Stomach (tissue), 9 donors: ENCODE measurements around the gene GTF2IRD1. TPM values are rescaled to one million over a fixed set of nuclear protein-coding genes. Genes with fewer than 3 reads are reported as not detected.
"Not testable (repeated sequence)": the region's sequence is repeated elsewhere in the genome, so short reads cannot be mapped to it uniquely, and the experiment has no call there.

Experiments
- DNase-seq, 2 donors: peaks; one replicate each; pipeline versions ENCODE4 v3.0.0 to v3.0.0-alpha.2; 2013 to 2019
- H3K27ac ChIP-seq, 5 donors: fragments of 200-600 bp in 4 of 5; sonication (generic) in 4 of 5; one replicate each; pipeline ENCODE4 v1.5.1; 2013 to 2019; ENCODE audit warnings: mild to moderate bottlenecking in 1 of 5, moderate library complexity in 1 of 5
- H3K27me3 ChIP-seq, 3 donors: fragments of 200-600 bp; sonication (generic); one replicate each; pipeline ENCODE4 v1.5.1; 2017 to 2019; ENCODE audit warnings: mixed run types in 1 of 3
- H3K36me3 ChIP-seq, 4 donors: fragments of 200-600 bp; sonication (generic); 1 replicate in 3 of 4; 2 replicates in 1 of 4; pipeline ENCODE4 v1.5.1; 2016 to 2019
- H3K4me1 ChIP-seq, 4 donors: fragments of 200-600 bp; sonication (generic); one replicate each; pipeline ENCODE4 v1.5.1; 2016 to 2019
- H3K4me3 ChIP-seq, 4 donors: fragments of 200-600 bp; sonication (generic) in 3 of 4; one replicate each; pipeline ENCODE4 v1.5.1; 2016 to 2019; ENCODE audit warnings: mild to moderate bottlenecking in 1 of 4
- H3K9me3 ChIP-seq, 4 donors: fragments of 200-600 bp; sonication (generic); one replicate each; pipeline ENCODE4 v1.5.1; 2016 to 2019
- EP300 ChIP-seq: sonication (generic); formaldehyde crosslinking; IDR thresholded peaks from one replicate; pipeline ENCODE4 v1.6.1; 2017; ENCODE audit warnings: antibody characterized with exemption
- POLR2A ChIP-seq, 4 donors: fragments of 450-650 bp; IDR thresholded peaks; one replicate each; pipeline ENCODE4 v1.6.1; 2016; ENCODE audit warnings: antibody characterized with exemption in 4 of 4, control low read depth in 2 of 4, mild to moderate bottlenecking in 1 of 4, moderate library complexity in 1 of 4
- POLR2AphosphoS5 ChIP-seq, 3 donors: sonication (generic); formaldehyde crosslinking; IDR thresholded peaks; one replicate each; pipeline ENCODE4 v1.6.1; 2016; ENCODE audit warnings: antibody characterized with exemption in 3 of 3
- WGBS, 5 donors: extraction: QIAGEN DNeasy Blood & Tissue Kit in 3 of 5; methylation state at CpG; one replicate each; pipeline versions ENCODE4 v1.1.5 to v1.1.7; 2013 to 2018; 5-methylcytosine and 5-hydroxymethylcytosine counted together
- intact Hi-C: fragments of 100-400 bp; cut with DNase I; formaldehyde crosslinking; loops from one replicate; pipeline ENCODE4 v1.15.1; 2023; ENCODE audit warnings: low total_unique reads
- polyA plus RNA-seq, 3 donors: library from polyadenylated mRNA; stranded (reverse); fragments of 200-250 nt; gene quantifications; one replicate each; pipeline ENCODE4 v1.2.3, GENCODE V29; 2013
- total RNA-seq, 5 donors: library from RNA; depleted of rRNA; stranded (reverse); fragments of >200 nt; gene quantifications; one replicate each; pipeline versions ENCODE4 v1.1.0 to v1.2.3, GENCODE V29; 2014 to 2016
- TF ChIP-seq, protein P1 (sequence below), 7 experiments: fragments of 450-650 bp in 4 of 7; fragments of 200-600 bp in 3 of 7; sonication (generic) in 3 of 7; IDR thresholded peaks; one replicate each; pipeline ENCODE4 v1.5.1; 2016 to 2019; ENCODE audit warnings: antibody characterized with exemption in 7 of 7, control low read depth in 2 of 7, mild to moderate bottlenecking in 1 of 7
- donor health status: healthy with polysubstance abuse.
- donor health status: Bipolar disorder and iron deficiency.
- donor health status: healthy.

GTF2IRD1 gene
- total and polyA plus RNA-seq, 8 donors, result 8.0 to 41.1 (median 15.3) TPM

DNA sequence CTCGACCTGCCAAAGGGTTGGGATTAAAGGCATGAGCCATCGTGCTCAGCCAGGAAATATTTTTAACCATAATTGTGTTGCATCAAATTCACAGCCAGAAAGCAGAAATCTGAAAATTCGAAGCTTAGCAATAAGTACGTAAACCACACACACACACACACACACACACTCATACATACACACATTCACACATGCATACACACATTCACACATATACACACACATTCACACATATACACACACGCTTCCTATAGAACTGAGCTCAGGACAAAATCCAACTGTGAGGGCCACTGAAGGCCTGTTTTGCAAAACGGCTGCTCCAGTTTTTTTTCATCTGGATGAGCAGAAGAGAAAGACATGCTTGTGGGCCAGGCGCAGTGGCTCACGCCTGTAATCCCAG is 178.8 kb downstream of the GTF2IRD1 start:
- intact Hi-C loops, result no loop called here

DNA sequence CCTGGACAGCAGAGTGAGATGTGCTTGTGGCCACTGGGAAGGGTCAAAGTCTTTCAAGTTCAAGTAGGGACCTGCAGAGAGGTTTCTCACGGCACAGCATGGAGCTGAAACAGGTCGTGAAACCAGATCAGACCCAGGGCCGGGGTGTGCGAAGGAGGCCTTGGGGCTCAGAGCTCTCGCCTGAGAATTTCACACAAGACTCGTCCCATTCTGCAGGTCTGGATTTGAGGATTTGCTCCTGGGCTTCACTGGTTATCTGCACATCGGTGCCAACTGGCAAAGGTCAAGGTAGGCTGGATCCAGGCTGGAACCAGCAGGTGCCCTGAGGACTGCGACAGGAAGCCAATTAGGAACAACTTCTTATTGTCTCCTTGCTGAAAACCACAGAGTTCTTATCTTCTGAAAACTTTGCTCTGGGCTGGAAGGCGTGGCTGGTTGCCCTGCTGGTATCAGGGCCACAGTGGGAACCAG is 179.8 kb downstream of the GTF2IRD1 start:
- DNase-seq, result peak; percentile 34 to 49
- no peaks in the 10 kb centered on the region for H3K9me3 ChIP-seq
- H3K4me1 ChIP-seq, result peaks cover 17 to 40% (median 22%) of the 10 kb centered on the region in 4 donors
- H3K4me3 ChIP-seq, result no peak overlapping the region
- intact Hi-C loops, result no loop called here
- no peaks in the 10 kb centered on the region for H3K36me3 ChIP-seq
- 40 to 75% (median 49%) methylated on average over 7 to 9 of the region's 9 CpGs for WGBS, 5 donors
- H3K27me3 ChIP-seq, result no peaks in the 10 kb centered on the region
- no peak for TF ChIP-seq EP300
- no peak for TF ChIP-seq POLR2AphosphoS5 (IDR thresholded peaks at IDR 0.05)
- TF ChIP-seq POLR2A (IDR thresholded peaks at IDR 0.05), result no peak
- TF ChIP-seq, protein P1, sequence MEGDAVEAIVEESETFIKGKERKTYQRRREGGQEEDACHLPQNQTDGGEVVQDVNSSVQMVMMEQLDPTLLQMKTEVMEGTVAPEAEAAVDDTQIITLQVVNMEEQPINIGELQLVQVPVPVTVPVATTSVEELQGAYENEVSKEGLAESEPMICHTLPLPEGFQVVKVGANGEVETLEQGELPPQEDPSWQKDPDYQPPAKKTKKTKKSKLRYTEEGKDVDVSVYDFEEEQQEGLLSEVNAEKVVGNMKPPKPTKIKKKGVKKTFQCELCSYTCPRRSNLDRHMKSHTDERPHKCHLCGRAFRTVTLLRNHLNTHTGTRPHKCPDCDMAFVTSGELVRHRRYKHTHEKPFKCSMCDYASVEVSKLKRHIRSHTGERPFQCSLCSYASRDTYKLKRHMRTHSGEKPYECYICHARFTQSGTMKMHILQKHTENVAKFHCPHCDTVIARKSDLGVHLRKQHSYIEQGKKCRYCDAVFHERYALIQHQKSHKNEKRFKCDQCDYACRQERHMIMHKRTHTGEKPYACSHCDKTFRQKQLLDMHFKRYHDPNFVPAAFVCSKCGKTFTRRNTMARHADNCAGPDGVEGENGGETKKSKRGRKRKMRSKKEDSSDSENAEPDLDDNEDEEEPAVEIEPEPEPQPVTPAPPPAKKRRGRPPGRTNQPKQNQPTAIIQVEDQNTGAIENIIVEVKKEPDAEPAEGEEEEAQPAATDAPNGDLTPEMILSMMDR (IDR thresholded peaks at IDR 0.05), result no peak
- peak overlapping the region in 3 of 5 donors; percentile 14 to 46 (median 18) for H3K27ac ChIP-seq

More for the DNA sequence above, 178.8 kb downstream of the GTF2IRD1 start:
- DNase-seq, result no peak
- H3K4me1 ChIP-seq, result peaks cover 23 to 49% (median 32%) of the 10 kb centered on the region in 4 donors
- H3K27ac ChIP-seq, result no peak overlapping the region
- no peaks in the 10 kb centered on the region for H3K36me3 ChIP-seq
- H3K27me3 ChIP-seq, result no peaks in the 10 kb centered on the region
- H3K4me3 ChIP-seq, result no peak overlapping the region
- no peaks in the 10 kb centered on the region for H3K9me3 ChIP-seq
- no peak for TF ChIP-seq POLR2AphosphoS5 (IDR thresholded peaks at IDR 0.05)
- TF ChIP-seq POLR2A (IDR thresholded peaks at IDR 0.05), result no peak
- TF ChIP-seq, protein P1 (IDR thresholded peaks at IDR 0.05), result no peak
- TF ChIP-seq EP300, result no peak
- 71 to 78% (median 75%) methylated on average over 8 of the region's 8 CpGs for WGBS, 5 donors

DNA sequence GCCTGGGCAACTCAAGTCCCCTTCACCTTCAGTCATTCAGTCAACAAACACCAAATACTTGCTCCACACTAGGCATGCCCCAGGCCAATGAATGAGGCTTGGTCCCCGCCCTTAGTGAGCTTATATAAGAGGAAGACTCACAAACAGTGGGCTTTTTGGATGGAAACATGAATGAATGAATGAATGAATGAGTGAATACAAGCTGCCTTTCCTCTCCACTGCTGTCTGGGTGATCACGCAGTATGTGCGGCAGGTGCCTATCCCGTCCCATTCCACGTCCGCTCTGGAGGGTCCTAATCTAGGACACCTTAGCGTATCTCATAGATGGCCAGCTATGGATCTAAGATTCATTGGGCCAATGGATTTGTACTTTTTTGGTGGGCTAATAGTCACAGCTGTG is 184.0 kb downstream of the GTF2IRD1 start:
- intact Hi-C loops, result no loop called here
- no peaks in the 10 kb centered on the region for H3K36me3 ChIP-seq
- no peak overlapping the region for H3K4me3 ChIP-seq
- no peaks in the 10 kb centered on the region for H3K9me3 ChIP-seq
- no peak for DNase-seq
- no peak overlapping the region for H3K27ac ChIP-seq
- no peaks in the 10 kb centered on the region for H3K27me3 ChIP-seq
- TF ChIP-seq POLR2AphosphoS5 (IDR thresholded peaks at IDR 0.05) (no peak), EP300 (no peak), POLR2A (IDR thresholded peaks at IDR 0.05) (no peak)
- TF ChIP-seq, protein P1 (IDR thresholded peaks at IDR 0.05), result no peak
- H3K4me1 ChIP-seq, result peaks cover 17 to 44% (median 20%) of the 10 kb centered on the region in 4 donors
- 96 to 98% (median 98%) methylated on average over 7 of the region's 7 CpGs for WGBS, 5 donors

DNA sequence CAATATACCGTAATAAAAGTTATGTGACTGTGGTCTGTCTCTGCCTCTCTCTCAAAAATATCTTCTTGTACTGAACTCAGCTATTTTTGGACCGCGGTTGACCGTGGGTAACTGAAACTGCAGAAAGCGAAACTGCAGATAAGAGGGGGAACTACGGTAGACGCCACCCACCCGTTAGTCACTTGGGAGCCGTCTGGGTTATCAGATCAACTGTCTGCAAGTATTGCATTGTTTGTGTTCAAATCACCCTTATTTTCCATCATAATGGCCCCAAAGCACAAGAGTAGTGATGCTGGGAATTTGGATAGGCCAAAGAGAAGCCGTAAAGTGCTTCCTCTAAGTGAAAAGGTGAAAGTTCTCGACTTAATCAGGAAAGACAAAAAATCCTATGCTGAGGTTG is 196.3 kb downstream of the GTF2IRD1 start:
- H3K4me3 ChIP-seq, result peak overlapping the region in 2 of 4 donors; percentile 22 to 25
- H3K27me3 ChIP-seq, H3K36me3 ChIP-seq, intact Hi-C loops, H3K9me3 ChIP-seq: not testable (repeated sequence)
- DNase-seq, result peak; percentile 65 to 84
- WGBS, 5 donors, result 8 to 15% (median 11%) methylated on average over 10 to 11 of the region's 11 CpGs
- peaks cover 0 to 20% (median 3%) of the 10 kb centered on the region in 4 donors for H3K4me1 ChIP-seq
- H3K27ac ChIP-seq, result peak overlapping the region; percentile 7 to 61 (median 43)
- TF ChIP-seq POLR2AphosphoS5 (IDR thresholded peaks at IDR 0.05), result peak in 1 of 3 donors; percentile 32

DNA sequence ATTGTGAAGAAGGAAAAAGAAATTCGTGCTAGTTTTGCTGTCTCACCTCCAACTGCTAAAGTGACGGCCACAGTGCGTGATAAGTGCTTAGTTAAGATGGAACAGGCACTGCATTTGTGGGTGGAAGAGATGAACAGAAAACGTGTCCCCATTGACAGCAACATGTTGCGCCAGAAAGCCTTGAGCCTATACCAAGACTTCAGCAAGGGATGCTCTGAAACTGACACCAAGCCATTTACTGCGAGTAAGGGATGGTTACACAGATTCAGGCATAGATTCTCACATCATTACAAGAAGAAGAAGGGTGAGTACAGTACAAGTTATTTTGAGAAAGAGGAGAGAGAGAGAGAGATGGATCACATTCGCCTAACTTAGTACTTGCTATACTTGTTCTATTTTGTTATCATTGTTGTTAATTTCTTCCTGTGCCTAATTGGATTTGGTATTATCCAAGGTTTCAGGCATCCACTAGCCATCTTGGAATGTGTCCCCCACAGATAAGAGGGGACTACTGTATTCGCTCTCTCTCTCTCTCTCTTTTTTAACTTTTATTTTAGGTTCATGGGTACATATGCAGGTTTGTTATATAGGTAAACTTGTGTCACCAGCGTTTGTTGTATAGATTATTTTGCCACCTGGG is 196.9 kb downstream of the GTF2IRD1 start:
- H3K9me3 ChIP-seq, H3K36me3 ChIP-seq, DNase-seq, H3K27me3 ChIP-seq, intact Hi-C loops: not testable (repeated sequence)
- H3K4me3 ChIP-seq, result peak overlapping the region in 1 of 4 donors; percentile 22
- WGBS, 5 donors, result 66 to 83% (median 71%) methylated on average over 5 to 8 of the region's 9 CpGs
- peak overlapping the region in 3 of 5 donors; percentile 7 to 51 (median 43) for H3K27ac ChIP-seq
- H3K4me1 ChIP-seq, result peaks cover under 1 to 25% (median 6%) of the 10 kb centered on the region in 4 donors

DNA sequence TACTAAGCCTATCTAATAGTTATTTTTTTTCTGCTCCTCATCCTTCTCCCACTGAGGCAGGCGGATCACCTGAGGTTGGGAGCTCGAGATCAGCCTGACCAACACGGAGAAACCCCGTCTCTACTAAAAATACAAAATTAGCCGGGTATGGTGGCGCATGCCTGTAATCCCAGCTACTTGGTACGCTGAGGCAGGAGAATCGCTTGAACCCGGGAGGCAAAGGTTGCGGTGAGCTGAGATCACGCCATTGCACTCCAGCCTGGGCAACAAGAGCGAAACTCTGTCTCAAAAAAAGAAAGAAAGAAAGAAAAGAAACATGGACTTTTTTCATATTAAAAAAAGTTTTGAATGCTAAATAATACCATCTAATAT is 197.4 kb downstream of the GTF2IRD1 start:
- H3K27me3 ChIP-seq, H3K27ac ChIP-seq, H3K4me3 ChIP-seq, H3K36me3 ChIP-seq, DNase-seq, intact Hi-C loops, H3K9me3 ChIP-seq: not testable (repeated sequence)
- peaks cover 6 to 30% (median 11%) of the 10 kb centered on the region in 4 donors for H3K4me1 ChIP-seq
- WGBS, 5 donors, result 85 to 96% (median 88%) methylated on average over 12 of the region's 12 CpGs
